Keratinocyte (primary cell): Measurements from ENCODE around the gene NFIC.
"Not testable (repeated sequence)": the region's sequence is repeated elsewhere in the genome, so short reads cannot be mapped to it uniquely, and the experiment has no call there.

Experiments used
- CTCF ChIP-seq, 3 experiments: IDR thresholded peaks in 1 of 3; conservative IDR thresholded peaks in 1 of 3; optimal IDR thresholded peaks in 1 of 3; 2 replicates in 2 of 3; 3 replicates in 1 of 3; pipeline versions ENCODE3 to v1.5.1; 2011; ENCODE audit warnings: low read length in 3 of 3, mild to moderate bottlenecking in 3 of 3, moderate library complexity in 2 of 3, control low read depth in 1 of 3, inconsistent platforms in 1 of 3; ENCODE audit not compliant: insufficient read depth in 2 of 3; ENCODE audit errors: extremely low read depth in 1 of 3
- EZH2 ChIP-seq: IDR thresholded peaks from one replicate; pipeline ENCODE4 v1.6.1; 2012; ENCODE audit warnings: inconsistent platforms, mild to moderate bottlenecking, low read length, moderate library complexity

GRCh38 chr19:3391911-3392310 lies 25.5 kb downstream of the NFIC start:
- TF ChIP-seq CTCF (optimal IDR thresholded peaks at IDR 0.05 in 1 of 3, IDR thresholded peaks at IDR 0.05 in 1 of 3, conservative IDR thresholded peaks at IDR 0.05 in 1 of 3; ENCODE audit: extremely low read depth in 1 of 3, insufficient read depth in 2 of 3, low read length in 3 of 3); EZH2: not testable (repeated sequence)
